SK-N-MC (cell line): Measurements from ENCODE around the gene MAP7D1.
"Not testable (repeated sequence)": the region's sequence is repeated elsewhere in the genome, so short reads cannot be mapped to it uniquely, and the experiment has no call there.

Experiments used
- DNase-seq: peaks from one replicate; pipeline ENCODE4 v3.0.0-alpha.2; 2011; ENCODE audit warnings: low read depth, low spot score
- H3K27ac ChIP-seq: fragments of 200-600 bp; sonication (generic); 2 replicates; pipeline ENCODE4 v1.5.1; 2016; ENCODE audit warnings: mixed run types
- H3K36me3 ChIP-seq: fragments of 200-600 bp; sonication (generic); 2 replicates; pipeline ENCODE4 v1.6.1; 2017; ENCODE audit warnings: antibody characterized with exemption, low read length, mixed read lengths; ENCODE audit not compliant: insufficient read depth
- H3K4me3 ChIP-seq: fragments of 200-600 bp; sonication (generic); 2 replicates; pipeline ENCODE4 v1.5.1; 2016
- H3K9ac ChIP-seq: fragments of 200-600 bp; sonication (generic); 2 replicates; pipeline ENCODE4 v1.8.0; 2017; ENCODE audit warnings: mixed run types, mixed read lengths; ENCODE audit not compliant: insufficient read length
- H3K9me3 ChIP-seq: fragments of 200-600 bp; sonication (generic); 2 replicates; pipeline ENCODE4 v1.6.1; 2017; ENCODE audit warnings: low read depth, mild to moderate bottlenecking, antibody characterized with exemption, low read length, moderate library complexity, mixed read lengths
- EZH2 ChIP-seq: fragments of 200-600 bp; sonication (generic); IDR thresholded peaks from one replicate; pipeline ENCODE4 v1.6.1; 2017; ENCODE audit warnings: antibody characterized with exemption
- FOXP2 ChIP-seq: optimal IDR thresholded peaks from 2 replicates; pipeline ENCODE3; 2011; ENCODE audit warnings: mild to moderate bottlenecking, moderate library complexity; ENCODE audit not compliant: insufficient read depth; ENCODE audit errors: extremely low read length, control extremely low read depth
- POLR2AphosphoS5 ChIP-seq: IDR thresholded peaks from 2 replicates; pipeline ENCODE4 v1.6.1; 2012; ENCODE audit warnings: mild to moderate bottlenecking, low read depth, low read length, borderline replicate concordance

Gene MAP7D1

GRCh38 chr1:36187800-36188593 is 32.0 kb downstream of the MAP7D1 start:
- no peaks in the 10 kb centered on the region for H3K36me3 ChIP-seq
- no peak for TF ChIP-seq EZH2
- TF ChIP-seq POLR2AphosphoS5, result no peak
- TF ChIP-seq FOXP2, result no peak
- H3K4me3 ChIP-seq, result no peak overlapping the region
- no peak overlapping the region for H3K9ac ChIP-seq
- no peaks in the 10 kb centered on the region for H3K9me3 ChIP-seq
- no peak overlapping the region for H3K27ac ChIP-seq
- peak; percentile 18 for DNase-seq

GRCh38 chr1:36196805-36197204 is 40.8 kb downstream of the MAP7D1 start:
- H3K36me3 ChIP-seq, H3K9ac ChIP-seq, H3K9me3 ChIP-seq, DNase-seq, H3K27ac ChIP-seq, H3K4me3 ChIP-seq: not testable (repeated sequence)

DNA sequence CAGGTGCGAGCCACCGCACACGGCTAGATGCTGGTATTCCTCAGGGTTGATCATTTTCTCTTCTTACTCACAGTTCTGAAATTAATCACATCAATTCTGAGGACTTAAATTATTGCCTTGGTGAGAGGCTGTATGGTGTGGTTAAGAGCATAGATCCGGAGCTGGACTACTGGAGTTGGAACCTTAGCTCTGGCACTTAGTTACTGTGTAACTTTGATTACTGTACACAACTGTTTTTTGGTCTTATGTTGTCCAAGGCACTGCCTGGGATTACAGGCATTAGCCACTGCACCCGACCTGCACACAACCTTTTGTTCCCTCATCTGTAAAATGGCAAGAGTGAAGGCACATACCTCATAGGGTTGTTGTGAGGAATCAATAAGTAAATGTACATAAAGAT is 42.7 kb downstream of the MAP7D1 start:
- DNase-seq, result no peak

GRCh38 chr1:36199934-36200741 is 44.2 kb downstream of the MAP7D1 start:
- no peak for TF ChIP-seq FOXP2
- no peak for TF ChIP-seq POLR2AphosphoS5
- TF ChIP-seq EZH2, result no peak
- Histone ChIP-seq H3K4me3 (no peak overlapping the region), H3K9ac (no peak overlapping the region), H3K36me3 (no peaks in the 10 kb centered on the region), H3K9me3 (no peaks in the 10 kb centered on the region), H3K27ac (no peak overlapping the region)
- no peak for DNase-seq

More for the DNA sequence above, 42.7 kb downstream of the MAP7D1 start:
- no peak for TF ChIP-seq FOXP2
- TF ChIP-seq EZH2, result no peak
- no peak for TF ChIP-seq POLR2AphosphoS5
- Histone ChIP-seq H3K36me3 (no peaks in the 10 kb centered on the region), H3K4me3 (no peak overlapping the region), H3K9me3 (no peaks in the 10 kb centered on the region), H3K27ac (no peak overlapping the region), H3K9ac (no peak overlapping the region)

- no peaks in the 10 kb centered on the region for H3K36me3 ChIP-seq
- H3K4me3 ChIP-seq, result no peak overlapping the region
- TF ChIP-seq EZH2 (no peak), FOXP2 (no peak), POLR2AphosphoS5 (no peak)
- DNase-seq, result no peak
- no peak overlapping the region for H3K27ac ChIP-seq
- no peak overlapping the region for H3K9ac ChIP-seq
- H3K9me3 ChIP-seq, result no peaks in the 10 kb centered on the region
These were observed 47.1 kb downstream of the MAP7D1 start for GRCh38 chr1:36203027-36203553.

- H3K9me3 ChIP-seq, result no peaks in the 10 kb centered on the region
- DNase-seq, result no peak
- H3K9ac ChIP-seq, result no peak overlapping the region
- no peaks in the 10 kb centered on the region for H3K36me3 ChIP-seq
- no peak overlapping the region for H3K27ac ChIP-seq
- H3K4me3 ChIP-seq, result no peak overlapping the region
- TF ChIP-seq EZH2 (no peak), FOXP2 (no peak), POLR2AphosphoS5 (no peak)
These were observed 47.8 kb downstream of the MAP7D1 start for GRCh38 chr1:36203554-36204346.

GRCh38 chr1:36204347-36204909 is 48.5 kb downstream of the MAP7D1 start:
- no peak overlapping the region for H3K4me3 ChIP-seq
- H3K9me3 ChIP-seq, result no peaks in the 10 kb centered on the region
- no peak overlapping the region for H3K27ac ChIP-seq
- DNase-seq, result no peak
- no peaks in the 10 kb centered on the region for H3K36me3 ChIP-seq
- H3K9ac ChIP-seq, result no peak overlapping the region
- TF ChIP-seq POLR2AphosphoS5 (no peak), FOXP2 (no peak), EZH2 (no peak)

DNA sequence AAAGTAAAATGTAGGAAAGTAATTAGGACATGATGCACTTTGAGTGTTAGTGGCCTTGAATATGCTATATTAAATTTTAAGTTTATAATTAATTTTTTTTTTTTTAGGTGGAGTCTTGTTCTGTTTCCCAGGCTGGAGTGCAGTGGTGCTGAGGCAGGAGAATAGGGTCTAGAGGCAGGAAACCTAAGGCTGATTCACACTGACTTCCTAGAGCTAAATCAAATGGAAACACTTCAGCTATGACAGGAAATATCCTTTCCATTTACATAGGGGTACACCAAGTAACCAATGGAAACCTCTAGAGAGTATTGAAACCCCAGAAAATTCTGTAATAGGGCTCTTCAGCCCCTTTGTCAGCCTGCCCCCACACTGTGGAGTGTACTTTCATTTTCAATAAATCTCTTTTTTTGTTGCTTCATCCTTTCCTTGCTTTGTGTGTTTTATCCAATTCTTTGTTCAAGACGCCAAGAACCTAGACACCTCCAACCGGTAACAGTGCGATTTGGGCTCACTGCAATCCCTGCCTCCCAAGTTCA is 50.4 kb downstream of the MAP7D1 start:
- DNase-seq, result no peak
- Histone ChIP-seq H3K9me3 (no peaks in the 10 kb centered on the region), H3K27ac (no peak overlapping the region), H3K4me3 (no peak overlapping the region), H3K36me3 (no peaks in the 10 kb centered on the region), H3K9ac (no peak overlapping the region)
- TF ChIP-seq FOXP2, result no peak
- no peak for TF ChIP-seq EZH2
- no peak for TF ChIP-seq POLR2AphosphoS5
